Breast epithelium (tissue), 4 donors: ENCODE results near the gene CEP78. TPM values are rescaled to one million over a fixed set of nuclear protein-coding genes. Genes with fewer than 3 reads are reported as not detected.

ENCODE experiments used
- DNase-seq, 2 donors: peaks; one replicate each; pipeline ENCODE4 v3.0.0-alpha.2; 2019; ENCODE audit warnings: low spot score in 2 of 2
- H3K27ac ChIP-seq, 2 donors: fragments of 200-600 bp; sonication (generic) in 1 of 2; one replicate each; pipeline ENCODE4 v1.5.1; 2016 to 2019; ENCODE audit warnings: mild to moderate bottlenecking in 1 of 2
- H3K27me3 ChIP-seq, 2 donors: fragments of 200-600 bp; sonication (generic) in 1 of 2; one replicate each; pipeline versions ENCODE4 v1.5.1 to v1.6.0; 2017 to 2019; ENCODE audit warnings: control low read depth in 1 of 2, mild to moderate bottlenecking in 1 of 2
- H3K36me3 ChIP-seq: fragments of 200-600 bp; one replicate; pipeline ENCODE4 v1.5.1; 2019
- H3K4me1 ChIP-seq, 2 donors: fragments of 200-600 bp; sonication (generic); one replicate each; pipeline ENCODE4 v1.5.1; 2016 to 2019; ENCODE audit warnings: control low read depth in 1 of 2
- H3K4me3 ChIP-seq, 3 donors: fragments of 200-600 bp; sonication (generic); 1 replicate in 2 of 3; 2 replicates in 1 of 3; pipeline ENCODE4 v1.5.1; 2016 to 2019; ENCODE audit warnings: mild to moderate bottlenecking in 3 of 3, moderate library complexity in 2 of 3
- H3K9me3 ChIP-seq, 2 donors: fragments of 200-600 bp; sonication (generic) in 1 of 2; one replicate each; pipeline ENCODE4 v1.5.1; 2016 to 2019; ENCODE audit warnings: control low read depth in 1 of 2
- POLR2A ChIP-seq: fragments of 450-650 bp; IDR thresholded peaks from one replicate; pipeline ENCODE4 v1.6.1; 2016; ENCODE audit warnings: antibody characterized with exemption, mild to moderate bottlenecking, moderate library complexity
- POLR2AphosphoS5 ChIP-seq, 3 donors: sonication (generic); formaldehyde crosslinking; IDR thresholded peaks; one replicate each; pipeline ENCODE4 v1.6.1; 2017; ENCODE audit warnings: antibody characterized with exemption in 3 of 3
- intact Hi-C: fragments of 100-400 bp; cut with DNase I; formaldehyde crosslinking; loops from one replicate; pipeline ENCODE4 v1.15.1; 2023; ENCODE audit warnings: low total_unique reads
- total RNA-seq, 3 donors: library from RNA; depleted of rRNA; stranded (reverse); fragments of >200 nt; gene quantifications; one replicate each; pipeline ENCODE4 v1.1.0, GENCODE V29; 2016
- TF ChIP-seq, protein P1 (sequence below), 3 donors: fragments of 450-650 bp; IDR thresholded peaks; one replicate each; pipeline ENCODE4 v1.5.1; 2016 to 2017; ENCODE audit warnings: antibody characterized with exemption in 3 of 3, mild to moderate bottlenecking in 3 of 3, moderate library complexity in 3 of 3

The CEP78 gene
- total RNA-seq, 3 donors from 2014 or later: 8.8 to 22.1 (median 16.4) TPM

DNA sequence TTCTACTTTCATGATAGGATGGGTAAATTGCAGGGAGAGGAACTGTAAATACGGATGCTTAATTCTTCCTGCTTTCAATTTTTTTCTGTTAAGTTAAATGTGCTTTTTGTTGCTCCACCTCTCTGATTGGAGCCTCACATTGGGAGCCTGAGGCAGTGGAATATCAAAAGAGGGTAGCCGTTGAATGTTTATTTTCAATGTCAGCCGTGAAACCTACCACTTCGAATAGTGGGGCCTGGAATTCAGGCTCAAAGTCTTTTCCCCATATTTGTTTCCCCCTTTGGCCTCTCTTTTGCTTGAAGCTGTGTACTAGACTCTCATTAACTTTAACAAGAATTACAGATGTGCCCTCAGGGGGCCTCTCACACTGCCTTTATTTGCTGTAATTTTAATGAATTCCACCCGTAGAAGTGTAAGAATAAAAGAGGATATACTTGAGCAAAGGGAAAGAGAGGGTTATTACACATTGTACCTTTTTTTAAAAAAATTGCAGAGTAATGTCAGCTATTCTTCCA is 90.0 kb downstream of the CEP78 start:
- no peaks in the 10 kb centered on the region for H3K36me3 ChIP-seq
- no peaks in the 10 kb centered on the region for H3K4me1 ChIP-seq
- intact Hi-C loops: no loop called here
- TF ChIP-seq, protein P1, sequence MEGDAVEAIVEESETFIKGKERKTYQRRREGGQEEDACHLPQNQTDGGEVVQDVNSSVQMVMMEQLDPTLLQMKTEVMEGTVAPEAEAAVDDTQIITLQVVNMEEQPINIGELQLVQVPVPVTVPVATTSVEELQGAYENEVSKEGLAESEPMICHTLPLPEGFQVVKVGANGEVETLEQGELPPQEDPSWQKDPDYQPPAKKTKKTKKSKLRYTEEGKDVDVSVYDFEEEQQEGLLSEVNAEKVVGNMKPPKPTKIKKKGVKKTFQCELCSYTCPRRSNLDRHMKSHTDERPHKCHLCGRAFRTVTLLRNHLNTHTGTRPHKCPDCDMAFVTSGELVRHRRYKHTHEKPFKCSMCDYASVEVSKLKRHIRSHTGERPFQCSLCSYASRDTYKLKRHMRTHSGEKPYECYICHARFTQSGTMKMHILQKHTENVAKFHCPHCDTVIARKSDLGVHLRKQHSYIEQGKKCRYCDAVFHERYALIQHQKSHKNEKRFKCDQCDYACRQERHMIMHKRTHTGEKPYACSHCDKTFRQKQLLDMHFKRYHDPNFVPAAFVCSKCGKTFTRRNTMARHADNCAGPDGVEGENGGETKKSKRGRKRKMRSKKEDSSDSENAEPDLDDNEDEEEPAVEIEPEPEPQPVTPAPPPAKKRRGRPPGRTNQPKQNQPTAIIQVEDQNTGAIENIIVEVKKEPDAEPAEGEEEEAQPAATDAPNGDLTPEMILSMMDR (IDR thresholded peaks at IDR 0.05): no peak
- TF ChIP-seq POLR2AphosphoS5 (IDR thresholded peaks at IDR 0.05) (no peak), POLR2A (no peak)
- no peaks in the 10 kb centered on the region for H3K27me3 ChIP-seq
- DNase-seq: no peak
- no peak overlapping the region for H3K27ac ChIP-seq
- H3K9me3 ChIP-seq: no peaks in the 10 kb centered on the region
- no peak overlapping the region for H3K4me3 ChIP-seq

DNA sequence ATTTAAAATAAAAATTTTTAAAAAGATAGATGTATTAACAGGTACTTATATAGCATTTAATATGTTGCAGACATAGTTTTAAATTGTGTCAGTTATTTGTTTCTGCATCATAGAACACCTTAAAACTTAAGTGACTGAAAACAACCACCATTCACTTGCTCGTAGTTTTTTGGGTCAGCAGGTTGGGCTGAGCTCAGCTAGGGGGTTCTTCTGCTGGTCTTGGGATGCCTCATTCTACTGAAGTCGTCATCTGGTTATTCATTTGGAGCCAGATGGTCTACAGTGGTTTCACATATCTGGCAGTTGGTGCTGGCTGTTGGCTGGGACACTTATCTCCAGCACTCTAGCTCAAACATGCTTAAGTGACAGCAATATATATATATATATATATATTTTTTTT is 90.7 kb downstream of the CEP78 start:
- no peaks in the 10 kb centered on the region for H3K36me3 ChIP-seq
- intact Hi-C loops: no loop called here

More for the DNA sequence above, 90.7 kb downstream of the CEP78 start:
- TF ChIP-seq POLR2A: no peak
- Histone ChIP-seq H3K9me3 (no peaks in the 10 kb centered on the region), H3K4me1 (no peaks in the 10 kb centered on the region), H3K27ac (no peak overlapping the region), H3K27me3 (no peaks in the 10 kb centered on the region), H3K4me3 (no peak overlapping the region)
- DNase-seq: no peak

Other genes starting within 250 kb of the CEP78 start
- gene GNAQ, start 204.3 kb upstream of the CEP78 start, total RNA-seq: 10 to 100 TPM; 39.0 to 49.3 (median 47.2) TPM
- gene PSAT1, start 61.0 kb downstream of the CEP78 start, total RNA-seq: 1 to 10 TPM in 2 of 3 donors, under 1 TPM in 1; 0.48 to 7.6 (median 2.3) TPM